Nephron progenitor cell (in vitro differentiated cells): Measurements from ENCODE around the gene ITGA4.

Experiments
- DNase-seq: peaks from one replicate; pipeline ENCODE4 v3.0.0; 2021
- H3K27ac Mint-ChIP-seq: 2 replicates; pipeline ENCODE4 v1.8.0; 2021; ENCODE audit warnings: mild to moderate bottlenecking, moderate library complexity, mixed read lengths
- H3K27me3 Mint-ChIP-seq: 2 replicates; pipeline ENCODE4 v1.8.0; 2021; ENCODE audit warnings: mild to moderate bottlenecking, low read depth, mixed read lengths; ENCODE audit not compliant: poor library complexity
- H3K36me3 Mint-ChIP-seq: 2 replicates; pipeline ENCODE4 v1.8.0; 2021; ENCODE audit warnings: low read depth, mixed read lengths
- H3K4me1 Mint-ChIP-seq: 2 replicates; pipeline ENCODE4 v1.8.0; 2021; ENCODE audit warnings: mixed read lengths
- H3K4me3 Mint-ChIP-seq: 2 replicates; pipeline ENCODE4 v1.8.0; 2021; ENCODE audit warnings: mild to moderate bottlenecking, moderate library complexity, mixed read lengths
- H3K9me3 Mint-ChIP-seq: 2 replicates; pipeline ENCODE4 v1.8.0; 2021; ENCODE audit warnings: mild to moderate bottlenecking, moderate library complexity, mixed read lengths
- TF ChIP-seq, protein P1 (sequence below): fragments of 200-600 bp; sonication (generic); IDR thresholded peaks from 2 replicates; pipeline ENCODE4 v1.5.0; 2021; ENCODE audit warnings: antibody characterized with exemption

The ITGA4 gene

DNA sequence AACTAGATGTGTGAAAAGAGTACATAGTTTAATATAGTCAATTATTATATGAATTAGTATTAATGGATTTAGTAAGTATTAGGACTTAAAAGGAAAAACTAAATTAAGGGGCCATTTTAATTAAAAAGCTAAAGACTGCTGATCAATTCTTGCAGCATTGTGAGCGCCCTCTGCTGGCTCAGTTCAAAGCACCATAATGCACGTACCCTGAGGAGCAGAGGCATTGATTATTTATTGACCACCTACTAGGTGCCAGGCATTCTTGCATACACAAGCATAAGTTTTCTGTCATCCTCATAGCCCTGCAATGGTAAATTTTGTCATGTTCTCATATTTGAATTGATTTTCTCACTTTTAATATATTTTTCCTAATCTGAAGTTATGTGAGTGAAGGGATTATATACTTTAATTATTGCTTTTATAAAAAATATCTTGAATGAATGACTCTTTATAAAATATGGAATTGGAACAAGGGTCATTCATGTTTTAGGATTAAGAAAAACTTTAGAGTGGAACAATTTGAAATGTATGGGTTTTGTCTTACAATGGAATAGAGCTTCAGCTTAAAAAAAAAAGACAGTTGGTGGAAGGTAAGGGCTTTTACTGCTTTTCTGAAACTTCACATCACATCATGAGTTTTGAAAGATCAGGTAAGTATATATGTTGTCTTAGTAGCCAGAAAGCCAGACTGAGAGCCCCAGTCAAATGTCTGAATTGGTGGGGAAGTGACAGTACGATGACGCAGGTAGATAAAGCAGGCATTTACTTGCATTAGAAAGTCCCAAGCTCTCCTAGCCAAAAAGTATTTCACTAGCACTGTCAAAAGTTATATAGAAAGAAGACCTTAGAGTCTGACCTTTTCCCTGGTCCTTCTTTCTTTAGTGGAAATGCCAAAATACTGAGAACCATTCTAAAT is 9.7 kb downstream of the ITGA4 start:
- Mint-ChIP-seq H3K36me3 (no peaks in the 10 kb centered on the region), H3K27ac (no peak overlapping the region), H3K9me3 (no peaks in the 10 kb centered on the region), H3K27me3 (peaks cover 14% of the 10 kb centered on the region), H3K4me3 (no peak overlapping the region), H3K4me1 (peaks cover 5% of the 10 kb centered on the region)
- peak; percentile 75 for DNase-seq
- TF ChIP-seq, protein P1, sequence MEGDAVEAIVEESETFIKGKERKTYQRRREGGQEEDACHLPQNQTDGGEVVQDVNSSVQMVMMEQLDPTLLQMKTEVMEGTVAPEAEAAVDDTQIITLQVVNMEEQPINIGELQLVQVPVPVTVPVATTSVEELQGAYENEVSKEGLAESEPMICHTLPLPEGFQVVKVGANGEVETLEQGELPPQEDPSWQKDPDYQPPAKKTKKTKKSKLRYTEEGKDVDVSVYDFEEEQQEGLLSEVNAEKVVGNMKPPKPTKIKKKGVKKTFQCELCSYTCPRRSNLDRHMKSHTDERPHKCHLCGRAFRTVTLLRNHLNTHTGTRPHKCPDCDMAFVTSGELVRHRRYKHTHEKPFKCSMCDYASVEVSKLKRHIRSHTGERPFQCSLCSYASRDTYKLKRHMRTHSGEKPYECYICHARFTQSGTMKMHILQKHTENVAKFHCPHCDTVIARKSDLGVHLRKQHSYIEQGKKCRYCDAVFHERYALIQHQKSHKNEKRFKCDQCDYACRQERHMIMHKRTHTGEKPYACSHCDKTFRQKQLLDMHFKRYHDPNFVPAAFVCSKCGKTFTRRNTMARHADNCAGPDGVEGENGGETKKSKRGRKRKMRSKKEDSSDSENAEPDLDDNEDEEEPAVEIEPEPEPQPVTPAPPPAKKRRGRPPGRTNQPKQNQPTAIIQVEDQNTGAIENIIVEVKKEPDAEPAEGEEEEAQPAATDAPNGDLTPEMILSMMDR: peak; percentile 87

DNA sequence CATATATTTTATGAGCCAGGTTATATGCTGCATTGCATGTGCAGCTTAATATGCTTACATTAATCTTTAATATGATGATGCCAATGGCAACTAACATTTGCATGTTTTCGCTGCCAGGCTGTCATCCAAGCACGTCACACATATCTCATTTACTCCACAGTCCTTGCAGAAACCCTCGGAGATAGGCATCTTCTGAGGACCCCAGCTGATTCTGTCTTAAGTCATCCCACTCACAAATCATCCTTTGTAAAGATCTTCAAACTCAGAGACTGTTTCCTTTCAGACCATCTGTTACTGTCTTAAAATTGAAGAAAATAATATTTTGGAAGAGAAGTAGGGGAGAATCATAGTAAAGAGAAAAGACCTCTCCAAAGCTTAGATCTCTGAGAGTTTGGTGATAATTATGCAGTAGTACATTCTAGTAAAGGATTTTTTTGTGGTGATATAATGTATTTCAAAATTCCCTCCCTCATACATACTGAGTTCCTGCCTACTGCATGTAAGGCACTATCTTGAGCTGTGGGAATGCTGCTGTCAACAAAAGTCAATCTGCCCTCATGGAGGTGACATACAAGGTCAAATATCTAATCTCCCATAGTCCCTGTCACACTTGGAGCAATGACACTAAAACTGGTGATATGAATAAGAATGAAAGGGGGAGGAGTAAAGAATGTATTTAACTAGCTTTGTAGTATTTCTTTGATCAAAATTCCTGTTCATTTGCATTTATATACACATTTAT is 11.0 kb downstream of the ITGA4 start:
- Mint-ChIP-seq H3K36me3 (no peaks in the 10 kb centered on the region), H3K27me3 (peaks cover 8% of the 10 kb centered on the region), H3K4me3 (no peak overlapping the region), H3K4me1 (peaks cover 12% of the 10 kb centered on the region), H3K9me3 (no peaks in the 10 kb centered on the region), H3K27ac (no peak overlapping the region)
- TF ChIP-seq, protein P1: no peak
- DNase-seq: no peak

DNA sequence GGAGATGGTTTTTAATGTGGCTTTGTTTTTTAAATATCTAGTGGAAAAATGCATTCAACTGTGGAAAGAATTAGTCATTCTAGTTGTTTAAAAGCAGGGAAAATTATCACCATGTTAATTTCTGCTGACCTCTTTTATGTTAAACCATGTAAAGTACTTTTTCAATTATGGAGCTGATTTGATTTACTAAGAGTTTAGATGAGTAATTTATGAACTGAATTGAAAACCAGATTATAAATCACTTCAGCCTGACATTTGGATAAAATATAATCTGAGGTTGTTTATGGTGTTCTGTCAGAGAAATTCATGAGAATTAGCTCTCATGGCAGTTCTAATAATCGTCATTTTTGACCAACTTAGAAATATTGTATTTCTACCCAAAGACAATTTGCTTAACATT is 11.6 kb downstream of the ITGA4 start:
- peaks cover 12% of the 10 kb centered on the region for H3K4me1 Mint-ChIP-seq
- H3K27me3 Mint-ChIP-seq: peaks cover 6% of the 10 kb centered on the region
- DNase-seq: no peak
- no peaks in the 10 kb centered on the region for H3K36me3 Mint-ChIP-seq
- TF ChIP-seq, protein P1: no peak
- no peak overlapping the region for H3K27ac Mint-ChIP-seq
- H3K4me3 Mint-ChIP-seq: no peak overlapping the region
- H3K9me3 Mint-ChIP-seq: no peaks in the 10 kb centered on the region

DNA sequence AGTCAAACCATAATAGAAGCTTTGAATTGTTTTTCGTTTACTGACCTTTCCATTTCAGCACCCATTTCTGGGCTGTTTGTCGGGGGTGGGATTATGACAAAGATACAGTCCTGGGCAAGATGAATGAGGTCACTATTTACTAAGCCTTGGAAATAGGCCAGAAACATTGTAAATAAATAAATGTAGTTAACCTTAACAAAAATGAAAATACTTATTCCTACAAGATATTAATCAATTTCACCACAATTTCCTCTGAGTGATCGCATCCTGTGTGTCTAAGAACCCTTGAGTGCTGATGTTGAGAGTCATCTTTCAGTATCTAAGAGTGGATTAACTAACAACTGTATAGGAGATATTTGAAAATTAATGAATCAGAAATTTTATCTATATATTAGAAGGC is 14.0 kb downstream of the ITGA4 start:
- TF ChIP-seq, protein P1: no peak
- no peak overlapping the region for H3K4me3 Mint-ChIP-seq
- peaks cover 12% of the 10 kb centered on the region for H3K4me1 Mint-ChIP-seq

DNA sequence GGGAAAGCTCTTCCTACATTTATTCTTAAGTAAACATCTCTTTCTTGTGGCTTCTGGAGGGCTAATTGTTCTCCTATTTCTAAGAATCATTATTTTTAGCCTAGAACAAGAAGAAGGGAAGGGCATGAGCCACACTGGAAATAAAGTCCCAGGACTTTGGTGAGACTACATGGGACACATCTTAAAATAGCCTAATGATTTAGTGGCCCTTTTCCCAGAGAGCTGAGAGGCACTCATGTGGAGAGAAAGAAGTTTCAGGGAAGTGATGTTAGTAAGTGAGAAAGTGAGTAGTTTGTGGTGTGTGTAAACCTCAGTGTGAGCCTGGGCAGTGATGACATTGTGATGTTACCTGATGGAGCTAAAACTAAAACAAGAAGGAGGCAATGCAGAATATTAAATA is 14.6 kb downstream of the ITGA4 start:
- no peaks in the 10 kb centered on the region for H3K27me3 Mint-ChIP-seq
- H3K4me1 Mint-ChIP-seq: peaks cover 12% of the 10 kb centered on the region
- no peak overlapping the region for H3K4me3 Mint-ChIP-seq
- TF ChIP-seq, protein P1: no peak
- H3K27ac Mint-ChIP-seq: no peak overlapping the region
- DNase-seq: no peak
- H3K9me3 Mint-ChIP-seq: no peaks in the 10 kb centered on the region
- no peaks in the 10 kb centered on the region for H3K36me3 Mint-ChIP-seq

More for the DNA sequence above, 14.0 kb downstream of the ITGA4 start:
- H3K9me3 Mint-ChIP-seq: no peaks in the 10 kb centered on the region
- no peaks in the 10 kb centered on the region for H3K36me3 Mint-ChIP-seq
- no peaks in the 10 kb centered on the region for H3K27me3 Mint-ChIP-seq
- no peak for DNase-seq
- no peak overlapping the region for H3K27ac Mint-ChIP-seq
